Stimulated activated CD4-positive, alpha-beta T cell treated with anti-CD3 and anti-CD28 coated beads, Interleukin-4, amount 100 ng/mL, for 48 hours (primary cell): ENCODE results near the gene SLC22A6.
A peak's percentile ranks its signal among the peaks of the same experiment; 100 is the strongest.
"Not testable (repeated sequence)": the region's sequence is repeated elsewhere in the genome, so short reads cannot be mapped to it uniquely, and the experiment has no call there.

Experiments used
- DNase-seq, 2 donors: peaks; one replicate each; pipeline ENCODE4 v3.0.0-alpha.2; 2020; ENCODE audit warnings: low read depth in 2 of 2

Gene SLC22A6

GRCh38 chr11:62988276-62988675 is 3.5 kb upstream of the SLC22A6 start:
- DNase-seq: no peak

DNA sequence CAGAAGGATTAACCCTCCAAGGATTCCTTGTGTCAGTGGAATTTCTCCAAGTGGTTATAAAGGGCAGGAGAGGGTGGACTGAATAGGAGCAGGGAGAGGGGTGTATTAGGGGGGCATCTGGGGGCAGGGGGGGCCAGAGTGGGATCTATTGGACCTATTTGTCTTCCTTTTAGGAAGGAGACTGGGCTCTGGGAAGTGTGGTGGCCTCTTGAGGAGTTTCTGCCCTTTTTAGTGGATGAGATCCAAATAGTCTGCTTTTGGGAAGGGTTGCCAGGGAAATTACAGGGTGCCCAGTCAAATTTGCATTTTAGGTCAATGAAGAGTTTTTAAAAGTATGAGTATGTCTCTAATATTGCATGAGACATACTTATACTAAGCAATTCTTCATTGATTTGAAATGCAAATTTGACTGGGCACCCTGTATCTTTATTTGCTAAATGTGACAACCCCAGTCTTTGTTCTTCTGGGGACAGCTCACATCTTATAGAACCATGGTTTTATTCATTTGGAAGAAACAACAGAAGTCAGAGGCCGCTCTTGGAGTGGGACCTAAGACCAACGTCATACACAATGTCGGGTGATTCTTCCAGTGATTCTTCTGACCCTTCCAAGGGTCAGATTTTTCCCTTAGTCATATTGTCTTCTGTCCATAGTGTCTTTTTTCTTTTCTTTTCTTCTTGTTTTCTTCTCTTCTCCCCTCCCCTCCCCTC is 429 bp upstream of the SLC22A6 start:
- DNase-seq: no peak

DNA sequence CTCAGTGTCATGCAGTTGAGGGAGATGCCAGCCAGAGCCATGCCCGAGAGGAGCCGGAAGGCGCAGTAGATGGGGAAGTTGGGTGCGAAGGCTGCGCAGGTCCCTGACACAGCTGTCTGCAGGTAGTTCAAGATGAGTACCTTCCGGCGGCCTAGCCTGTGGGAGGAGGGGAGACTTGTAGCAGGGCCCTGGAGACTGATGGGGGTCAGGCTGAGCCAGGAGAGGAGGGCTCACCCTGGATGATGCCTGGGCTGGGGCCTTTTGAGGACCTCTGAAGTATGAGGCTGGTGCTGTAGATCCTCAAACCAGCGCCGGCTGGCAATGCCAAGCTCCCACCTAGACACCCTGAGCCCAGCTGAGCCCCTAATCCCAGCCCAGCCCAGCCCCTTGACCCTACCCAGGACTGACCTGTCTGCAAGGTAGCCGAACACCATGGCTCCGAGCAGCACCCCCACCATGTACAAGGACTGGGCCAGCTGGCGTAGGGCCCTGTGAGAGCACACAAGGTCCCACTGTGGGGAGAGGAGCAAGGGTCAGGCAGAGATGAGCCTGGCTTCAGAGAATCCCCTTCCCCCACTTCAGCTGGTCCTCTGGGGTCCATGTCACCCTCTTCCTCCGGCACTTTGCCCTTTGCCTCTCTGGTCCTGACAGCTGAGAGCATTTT is 1.1 kb downstream of the SLC22A6 start:
- DNase-seq: no peak

DNA sequence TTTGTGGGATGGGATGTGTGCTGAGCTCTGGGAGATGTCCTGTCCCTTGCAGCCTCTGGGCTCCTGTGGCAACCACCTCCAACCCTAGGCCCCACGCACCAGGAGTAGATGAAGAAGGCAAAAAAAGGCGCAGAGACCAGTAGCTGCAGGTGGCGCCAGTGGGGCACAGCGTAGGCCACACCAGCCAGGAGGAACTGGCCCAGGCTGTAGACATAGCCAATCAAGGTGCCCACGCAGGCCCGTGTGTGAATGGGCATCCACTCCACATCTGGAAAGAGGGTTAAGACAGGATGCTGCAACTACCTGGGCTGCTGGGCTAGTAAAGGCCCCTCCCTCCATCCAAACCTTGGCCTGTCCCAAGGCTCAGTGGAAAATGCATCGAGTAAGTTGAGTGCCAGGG is 3.0 kb downstream of the SLC22A6 start:
- no peak for DNase-seq

DNA sequence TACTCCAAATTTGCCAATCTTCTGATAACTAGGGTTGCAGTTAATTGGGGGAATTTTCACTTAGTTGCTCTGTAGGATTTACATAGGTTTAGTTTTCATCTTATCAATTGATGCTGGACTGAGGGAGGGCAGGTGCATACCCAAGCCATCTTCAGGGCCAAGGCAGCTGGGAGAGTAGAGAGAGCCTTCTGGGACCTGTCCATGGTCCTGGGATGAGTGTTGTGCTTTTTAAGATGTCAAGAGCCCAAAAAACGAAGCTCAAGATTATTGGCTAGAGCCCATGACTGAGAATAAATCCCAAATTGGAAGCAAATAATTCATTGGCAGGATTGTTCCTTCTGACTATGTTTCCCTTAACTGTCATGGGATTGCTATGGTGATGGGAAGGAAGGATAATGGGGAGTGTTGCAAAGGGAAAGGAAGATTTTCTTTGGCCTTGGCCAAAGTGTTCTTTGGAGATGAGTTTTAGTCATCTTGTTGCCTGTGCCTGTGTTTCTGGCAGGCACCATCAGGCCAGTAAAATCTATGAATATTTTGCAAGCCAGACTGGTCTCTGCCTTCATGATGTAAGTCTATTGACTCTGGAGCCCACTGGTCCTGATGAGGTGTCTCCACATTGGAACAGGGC is 4.5 kb downstream of the SLC22A6 start:
- no peak for DNase-seq

- DNase-seq: no peak
Measured at GRCh38 chr11:62976109-62976508, 8.7 kb downstream of the SLC22A6 start.

DNA sequence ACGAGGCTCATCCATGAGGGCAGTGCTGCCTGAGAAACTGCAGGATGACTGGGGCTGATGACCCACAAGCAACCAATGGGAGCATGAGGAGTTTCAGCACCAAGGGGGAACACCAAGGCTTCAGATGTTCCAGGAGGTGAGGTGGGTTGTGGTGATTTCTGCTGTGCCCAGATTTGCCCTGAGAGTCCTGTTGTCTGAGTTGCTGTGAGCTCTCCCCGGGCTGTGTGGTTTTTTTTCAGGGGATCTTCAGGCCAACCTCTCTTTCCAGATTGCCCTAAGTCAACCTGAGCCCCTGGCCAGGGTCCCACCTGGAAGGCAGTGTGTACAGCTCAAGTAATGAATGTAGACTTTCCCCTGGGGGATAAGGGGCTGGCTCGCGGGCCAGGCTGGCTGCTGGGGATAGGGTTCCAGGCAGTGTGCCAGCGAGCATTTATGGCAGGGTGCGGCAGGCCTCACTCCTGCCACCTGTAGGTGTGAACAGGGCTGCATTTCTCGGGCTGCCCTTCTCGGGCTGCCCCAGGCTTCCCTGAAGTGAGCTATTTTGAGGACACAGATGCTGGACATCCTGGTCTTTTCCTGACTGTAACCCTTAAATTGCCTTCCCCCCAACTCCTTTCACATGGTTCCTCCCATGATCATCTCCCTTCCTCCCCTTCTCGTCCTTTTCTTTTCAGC is 9.8 kb downstream of the SLC22A6 start:
- DNase-seq: peak in 1 of 2 donors; percentile 3

DNA sequence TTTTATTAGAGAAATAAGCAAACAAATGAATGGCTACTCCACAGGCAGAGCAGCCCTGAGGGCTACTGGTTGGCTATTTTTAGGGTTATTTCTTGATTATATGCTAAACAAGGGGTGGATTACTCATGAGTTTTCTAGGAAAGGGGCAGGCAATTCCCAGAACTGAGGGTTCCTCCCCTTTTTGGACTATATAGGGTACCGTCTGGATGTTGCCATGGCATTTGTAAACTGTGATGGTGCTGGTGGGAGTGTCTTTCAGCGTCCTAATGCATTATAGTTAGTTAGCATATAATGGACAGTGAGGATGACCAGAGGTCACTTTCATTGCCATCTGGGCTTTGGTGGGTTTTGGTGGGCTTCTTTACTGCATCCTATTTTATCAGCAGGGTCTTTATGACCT is 19.2 kb downstream of the SLC22A6 start:
- no peak for DNase-seq

- no peak for DNase-seq
Measured at GRCh38 chr11:62962391-62962790, 22.4 kb downstream of the SLC22A6 start.

- no peak for DNase-seq
Measured at GRCh38 chr11:62961017-62961570, 23.7 kb downstream of the SLC22A6 start.

- DNase-seq: no peak
Measured at GRCh38 chr11:62959422-62959980, 25.3 kb downstream of the SLC22A6 start.

- DNase-seq: no peak
Measured at GRCh38 chr11:62958547-62959421, 26.0 kb downstream of the SLC22A6 start.

- no peak for DNase-seq
Measured at GRCh38 chr11:62957147-62957546, 27.6 kb downstream of the SLC22A6 start.

DNA sequence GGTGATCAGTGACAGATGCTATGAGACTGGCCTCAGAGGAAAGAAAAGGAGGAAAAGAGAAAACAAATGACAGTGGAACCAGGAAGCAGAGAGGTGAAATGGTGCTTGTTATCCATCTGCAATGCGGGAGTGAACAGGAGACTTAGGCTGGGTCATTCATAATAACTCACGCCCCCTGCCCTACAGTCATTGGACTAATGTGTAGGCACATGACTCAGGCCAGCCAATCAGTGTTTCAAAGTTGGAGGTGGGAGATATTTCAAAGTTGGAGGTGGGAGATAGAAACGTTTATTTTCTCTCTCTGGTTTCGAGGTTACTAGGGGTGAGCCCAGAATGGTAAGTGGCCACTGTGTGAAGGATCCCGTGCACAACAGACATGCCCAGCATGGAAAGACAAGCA is 30.3 kb downstream of the SLC22A6 start:
- DNase-seq: no peak

GRCh38 chr11:62953811-62954210 is 31.0 kb downstream of the SLC22A6 start:
- no peak for DNase-seq

DNA sequence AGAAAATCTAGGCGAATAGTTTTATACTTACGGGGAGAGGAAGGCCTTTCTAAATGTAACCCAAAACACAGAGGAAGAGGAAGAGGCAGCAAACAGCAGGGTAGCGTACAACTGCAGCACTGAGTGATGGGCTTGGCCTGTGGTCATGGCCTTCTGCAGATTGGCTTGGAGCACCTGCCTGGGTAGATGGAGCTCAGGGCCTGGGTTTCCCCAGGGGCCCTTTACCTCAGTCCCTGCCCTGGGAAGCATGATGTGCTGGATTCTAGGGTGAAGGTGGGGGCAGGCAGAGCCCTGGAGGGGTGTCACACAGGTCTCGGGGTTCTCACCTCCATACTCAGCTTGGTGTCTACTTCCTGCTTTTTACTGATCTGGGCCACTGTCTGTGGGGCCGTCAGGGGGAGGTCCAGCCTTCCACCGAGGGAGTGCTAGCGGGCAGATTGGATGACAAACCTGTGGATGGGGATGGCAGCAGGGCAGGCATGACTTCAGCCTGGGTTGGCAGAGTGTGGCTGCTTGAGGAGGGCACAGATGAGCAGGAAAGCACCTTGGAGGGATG is 35.9 kb downstream of the SLC22A6 start:
- DNase-seq: no peak

GRCh38 chr11:62945538-62945937 is 39.2 kb downstream of the SLC22A6 start:
- DNase-seq: not testable (repeated sequence)

DNA sequence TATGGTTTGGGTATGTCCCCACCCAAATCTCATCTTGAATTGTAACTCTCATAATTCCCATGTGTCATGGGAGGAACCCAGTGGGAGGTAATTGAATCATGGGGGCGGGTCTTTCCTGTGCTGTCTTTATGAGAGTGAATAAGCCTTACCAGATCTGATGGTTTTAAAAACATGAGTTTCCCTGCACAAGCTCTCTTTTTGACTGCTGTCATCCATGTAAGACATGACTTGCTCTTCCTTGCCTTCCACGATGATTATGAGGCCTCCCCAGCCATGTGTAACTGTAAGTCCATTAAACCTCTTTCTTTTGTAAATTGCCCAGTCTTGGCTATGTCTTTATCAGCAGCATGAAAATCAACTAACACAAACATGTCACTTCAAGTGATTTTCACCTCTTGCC is 47.2 kb downstream of the SLC22A6 start:
- DNase-seq: not testable (repeated sequence)

GRCh38 chr11:62934496-62934785 is 50.3 kb downstream of the SLC22A6 start:
- no peak for DNase-seq

GRCh38 chr11:62933750-62934495 is 50.8 kb downstream of the SLC22A6 start:
- no peak for DNase-seq
